PC-3 (cell line): ENCODE measurements around the gene TNFAIP8.
A peak's percentile ranks its signal among the peaks of the same experiment; 100 is the strongest.

ENCODE experiments used
- CTCF ChIP-seq: fragments of 300-600 bp; sonication (generic); conservative IDR thresholded peaks from 2 replicates; pipeline ENCODE4 v1.5.1; 2017; ENCODE audit warnings: antibody characterized with exemption, low read depth, mild to moderate bottlenecking, low read length
- EZH2 ChIP-seq: fragments of 300-600 bp; sonication (generic); IDR thresholded peaks from one replicate; pipeline ENCODE4 v1.6.1; 2017; ENCODE audit warnings: antibody characterized with exemption, mild to moderate bottlenecking, low read length; ENCODE audit not compliant: unreplicated experiment
- EZH2phosphoT487 ChIP-seq: fragments of 300-600 bp; sonication (generic); IDR thresholded peaks from 2 replicates; pipeline ENCODE4 v1.6.1; 2018; ENCODE audit warnings: mild to moderate bottlenecking, antibody characterized with exemption, low read length, borderline replicate concordance

GRCh38 chr5:119315516-119315949 lies 40.3 kb upstream of the TNFAIP8 start:
- TF ChIP-seq CTCF (peak; percentile 56), EZH2 (no peak), EZH2phosphoT487 (no peak)
